A673 (cell line): ENCODE data around the gene FAM219B.

ENCODE experiments used
- EZH2 ChIP-seq: fragments of 200-600 bp; sonication (generic); IDR thresholded peaks from 2 replicates; pipeline ENCODE4 v1.6.1; 2017; ENCODE audit warnings: borderline replicate concordance, low read depth, mild to moderate bottlenecking, mixed read lengths, antibody characterized with exemption, low read length; ENCODE audit not compliant: poor library complexity, severe bottlenecking
- TF ChIP-seq, protein P1 (sequence below): fragments of 300-800, 200-600 bp; sonication (generic); conservative IDR thresholded peaks from 2 replicates; pipeline ENCODE4 v1.5.1; 2017; ENCODE audit warnings: low read depth, mild to moderate bottlenecking, antibody characterized with exemption, low read length, moderate library complexity, mixed read lengths

DNA sequence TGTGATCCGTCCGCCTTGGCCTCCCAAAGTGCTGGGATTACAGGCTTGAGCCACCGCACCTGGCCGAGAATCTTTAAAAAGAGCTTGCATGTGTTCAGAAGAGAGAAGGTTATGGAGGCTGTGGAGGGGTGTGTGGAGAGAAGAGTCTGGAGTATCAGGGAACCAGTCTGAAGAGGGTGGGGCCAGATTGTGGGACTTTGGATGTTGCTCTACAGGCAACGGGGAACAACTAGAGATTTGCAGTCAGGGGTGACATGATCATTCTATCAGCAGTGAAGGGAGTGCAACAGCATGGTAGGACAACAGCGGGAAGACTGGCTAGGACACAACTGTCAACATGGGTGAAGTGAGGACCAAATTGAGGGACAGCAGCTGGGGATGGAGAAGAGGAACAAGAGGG, 42.4 kb downstream of the FAM219B start:
- no peak for TF ChIP-seq EZH2
- TF ChIP-seq, protein P1, sequence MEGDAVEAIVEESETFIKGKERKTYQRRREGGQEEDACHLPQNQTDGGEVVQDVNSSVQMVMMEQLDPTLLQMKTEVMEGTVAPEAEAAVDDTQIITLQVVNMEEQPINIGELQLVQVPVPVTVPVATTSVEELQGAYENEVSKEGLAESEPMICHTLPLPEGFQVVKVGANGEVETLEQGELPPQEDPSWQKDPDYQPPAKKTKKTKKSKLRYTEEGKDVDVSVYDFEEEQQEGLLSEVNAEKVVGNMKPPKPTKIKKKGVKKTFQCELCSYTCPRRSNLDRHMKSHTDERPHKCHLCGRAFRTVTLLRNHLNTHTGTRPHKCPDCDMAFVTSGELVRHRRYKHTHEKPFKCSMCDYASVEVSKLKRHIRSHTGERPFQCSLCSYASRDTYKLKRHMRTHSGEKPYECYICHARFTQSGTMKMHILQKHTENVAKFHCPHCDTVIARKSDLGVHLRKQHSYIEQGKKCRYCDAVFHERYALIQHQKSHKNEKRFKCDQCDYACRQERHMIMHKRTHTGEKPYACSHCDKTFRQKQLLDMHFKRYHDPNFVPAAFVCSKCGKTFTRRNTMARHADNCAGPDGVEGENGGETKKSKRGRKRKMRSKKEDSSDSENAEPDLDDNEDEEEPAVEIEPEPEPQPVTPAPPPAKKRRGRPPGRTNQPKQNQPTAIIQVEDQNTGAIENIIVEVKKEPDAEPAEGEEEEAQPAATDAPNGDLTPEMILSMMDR, result no peak
